ENCODE measurements around the gene CCDC51.
A peak's percentile ranks its signal among the peaks of the same experiment; 100 is the strongest.
"Not testable (repeated sequence)": the region's sequence is repeated elsewhere in the genome, so short reads cannot be mapped to it uniquely, and the experiment has no call there.

The CCDC51 gene, protein sequence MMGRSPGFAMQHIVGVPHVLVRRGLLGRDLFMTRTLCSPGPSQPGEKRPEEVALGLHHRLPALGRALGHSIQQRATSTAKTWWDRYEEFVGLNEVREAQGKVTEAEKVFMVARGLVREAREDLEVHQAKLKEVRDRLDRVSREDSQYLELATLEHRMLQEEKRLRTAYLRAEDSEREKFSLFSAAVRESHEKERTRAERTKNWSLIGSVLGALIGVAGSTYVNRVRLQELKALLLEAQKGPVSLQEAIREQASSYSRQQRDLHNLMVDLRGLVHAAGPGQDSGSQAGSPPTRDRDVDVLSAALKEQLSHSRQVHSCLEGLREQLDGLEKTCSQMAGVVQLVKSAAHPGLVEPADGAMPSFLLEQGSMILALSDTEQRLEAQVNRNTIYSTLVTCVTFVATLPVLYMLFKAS

DNA sequence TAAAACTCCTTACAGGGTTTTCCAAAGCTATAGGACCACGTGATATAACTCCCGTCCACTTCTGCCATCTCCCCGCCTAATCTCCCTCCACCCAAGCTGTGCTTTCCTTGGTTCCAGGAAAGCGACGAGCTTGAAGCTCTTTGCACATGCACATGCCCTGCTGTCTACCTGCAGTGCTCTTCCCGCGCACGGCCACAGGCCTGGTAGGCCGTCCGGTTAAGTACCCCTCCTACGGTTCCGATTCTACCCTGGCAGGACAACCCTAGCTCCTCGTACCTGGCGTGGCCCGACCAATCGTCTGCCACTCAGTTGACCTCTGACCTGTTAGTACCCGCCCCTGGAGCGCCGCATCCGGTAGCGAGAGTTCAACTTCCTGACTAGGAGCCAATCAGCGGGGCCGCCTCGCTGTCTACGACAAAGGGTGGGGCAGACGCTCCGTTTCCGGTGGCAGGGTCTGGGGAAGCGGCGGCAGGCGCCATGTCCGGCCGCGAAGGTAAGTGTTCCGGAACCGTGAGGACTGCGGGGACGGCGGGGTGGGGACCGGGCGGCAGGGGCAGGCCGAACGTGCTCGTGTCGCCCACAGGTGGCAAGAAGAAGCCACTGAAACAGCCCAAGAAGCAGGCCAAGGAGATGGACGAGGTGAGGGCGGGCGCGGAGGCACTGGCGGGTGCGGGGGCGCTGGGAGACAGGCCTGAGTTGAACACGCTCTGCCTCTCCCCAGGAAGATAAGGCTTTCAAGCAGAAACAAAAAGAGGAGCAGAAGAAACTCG, at the start of gene CCDC51, which contains the start of gene TMA7:
CCDC51 (minus strand) TSS at position 300 of the 770 bp plus-strand sequence. CDS start 4,991 bp downstream, outside the sequence.
TMA7 (plus strand) TSS at position 438 of the 770 bp plus-strand sequence; CDS start at position 478, 40 bp downstream.
- DNase-seq (ENCODE audit: low spot score): peak; percentile 99

DNA sequence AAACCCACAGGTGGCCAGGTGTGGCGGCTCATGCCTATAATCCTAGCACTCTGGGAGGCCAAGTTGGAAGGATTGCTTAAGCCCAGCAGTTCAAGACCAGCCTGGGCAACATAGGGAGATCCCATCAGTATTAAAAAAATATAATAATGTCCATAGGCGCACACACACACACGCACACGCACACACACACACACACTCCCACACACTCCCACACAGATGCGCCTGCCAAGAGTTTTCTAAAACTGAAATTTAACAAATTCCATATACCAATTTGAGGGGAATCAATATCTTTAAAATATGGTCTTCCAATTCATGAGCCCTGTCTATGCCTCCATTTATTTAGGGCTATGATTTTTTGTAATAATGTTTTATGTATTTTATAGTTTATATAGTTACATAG, 47.0 kb upstream of the CCDC51 start:
- no peak for DNase-seq (ENCODE audit: low spot score)

GRCh38 chr3:48482822-48483221, 42.9 kb upstream of the CCDC51 start:
- not testable (repeated sequence) for DNase-seq (ENCODE audit: low spot score)

DNA sequence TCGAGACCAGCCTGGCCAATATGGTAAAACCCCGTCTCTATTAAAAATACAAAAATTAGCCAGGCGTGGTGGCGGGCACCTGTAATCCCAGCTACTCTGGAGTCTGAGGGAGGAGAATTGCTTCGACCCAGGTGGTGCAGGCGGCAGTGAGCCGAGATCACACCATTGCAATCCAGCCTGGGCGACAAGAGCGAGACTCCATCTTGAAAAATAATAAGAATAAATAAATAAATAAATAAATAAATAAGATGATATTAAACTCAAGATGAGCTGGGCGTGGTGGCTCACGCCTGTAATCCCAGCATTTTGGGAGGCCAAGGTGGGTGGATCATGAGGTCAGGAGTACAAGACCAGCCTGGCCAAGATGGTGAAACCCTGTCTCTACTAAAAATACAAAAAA, 41.0 kb upstream of the CCDC51 start:
- DNase-seq (ENCODE audit: low spot score): not testable (repeated sequence)

DNA sequence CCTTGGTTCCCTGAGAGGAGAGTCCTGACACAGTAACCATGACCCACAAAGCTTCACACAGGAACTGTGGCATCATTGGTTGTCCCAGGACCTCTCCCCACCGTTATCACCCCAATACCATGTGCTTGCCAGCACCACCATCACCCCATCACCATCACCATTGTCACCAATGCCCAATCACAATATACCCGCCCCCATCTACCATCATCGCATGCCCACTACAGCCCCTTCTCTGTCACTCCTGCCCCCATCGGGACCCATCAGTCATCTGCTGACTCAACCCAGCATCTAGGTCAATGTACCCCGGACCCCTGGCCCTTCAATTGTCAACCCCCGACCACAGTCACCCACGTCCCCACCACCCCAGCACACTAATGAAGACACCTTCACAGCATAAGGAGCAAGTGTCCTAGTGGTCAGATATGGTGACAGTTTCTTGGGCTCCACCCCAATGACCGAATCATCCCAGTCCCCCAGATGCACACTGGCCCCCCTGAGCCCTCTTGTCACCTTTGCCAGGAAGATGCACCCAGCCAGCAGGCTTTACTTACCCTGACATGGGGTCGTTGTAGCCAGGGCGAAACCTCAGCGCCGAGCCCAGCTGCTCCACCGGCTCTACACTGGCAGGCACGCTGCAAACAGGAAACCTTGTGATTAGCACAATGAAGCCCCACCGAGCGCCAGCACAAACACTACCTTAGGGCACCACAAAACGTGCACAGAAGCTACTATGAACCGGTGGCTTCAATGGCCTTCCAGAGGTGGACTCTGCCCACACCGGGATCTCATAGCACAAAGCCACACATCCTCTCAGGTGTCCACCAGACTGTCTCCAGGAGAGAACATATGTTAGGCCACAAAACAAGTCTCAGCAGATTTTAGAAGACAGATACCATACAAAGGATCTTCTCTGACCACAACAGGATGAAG, 39.0 kb upstream of the CCDC51 start:
- DNase-seq (ENCODE audit: low spot score): no peak

DNA sequence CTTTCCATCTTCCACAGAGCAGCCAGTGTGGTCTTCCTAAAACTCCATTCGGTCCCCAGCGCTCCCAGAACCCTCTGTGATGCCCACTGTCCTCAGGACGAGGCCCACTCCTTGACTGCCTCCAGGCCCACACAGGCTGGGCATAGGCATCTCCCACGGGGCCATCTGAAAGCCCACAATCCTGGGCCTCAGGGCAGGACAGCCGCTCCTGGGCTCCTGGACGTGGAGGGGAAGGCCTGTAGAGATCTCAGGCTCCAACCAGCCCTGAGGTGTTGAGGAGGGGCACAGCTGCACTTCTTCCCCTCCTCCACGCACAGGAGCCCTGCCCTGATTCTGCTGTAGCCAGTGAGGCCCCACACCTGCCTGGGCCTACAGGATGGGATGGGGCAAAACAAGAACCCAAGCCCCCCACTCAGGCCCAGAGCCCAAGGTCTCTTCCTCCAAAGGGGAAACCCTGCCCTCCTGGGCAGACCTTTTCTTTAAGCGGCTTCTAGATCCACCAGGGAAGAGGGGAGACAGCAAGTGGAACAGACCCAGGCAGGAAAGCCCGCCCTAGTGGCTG, 38.1 kb upstream of the CCDC51 start:
- DNase-seq (ENCODE audit: low spot score): no peak

GRCh38 chr3:48476426-48477053, 36.6 kb upstream of the CCDC51 start:
- no peak for DNase-seq (ENCODE audit: low spot score)

DNA sequence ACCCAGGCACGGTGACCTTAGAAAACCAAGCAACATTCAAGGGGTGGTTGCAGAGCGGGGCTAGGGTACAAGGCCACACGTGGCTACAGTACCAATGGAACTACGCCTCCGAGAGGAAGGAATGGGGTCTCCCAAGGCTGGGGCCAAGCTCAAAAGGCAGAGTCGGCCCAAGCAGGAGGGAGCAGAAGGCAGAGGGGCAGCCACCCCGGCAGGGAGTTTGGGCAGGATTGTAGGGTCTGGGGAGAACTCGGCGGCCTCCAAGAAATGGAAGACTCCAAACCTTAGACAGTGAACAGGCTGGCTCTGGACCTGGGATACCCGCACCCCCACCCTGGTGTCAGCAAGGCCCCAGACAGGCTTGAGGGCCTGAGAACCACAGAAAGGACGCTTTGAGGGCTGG, 35.3 kb upstream of the CCDC51 start:
- DNase-seq (ENCODE audit: low spot score): no peak

- DNase-seq (ENCODE audit: low spot score): no peak
Measured at GRCh38 chr3:48474619-48475018, 34.7 kb upstream of the CCDC51 start.

DNA sequence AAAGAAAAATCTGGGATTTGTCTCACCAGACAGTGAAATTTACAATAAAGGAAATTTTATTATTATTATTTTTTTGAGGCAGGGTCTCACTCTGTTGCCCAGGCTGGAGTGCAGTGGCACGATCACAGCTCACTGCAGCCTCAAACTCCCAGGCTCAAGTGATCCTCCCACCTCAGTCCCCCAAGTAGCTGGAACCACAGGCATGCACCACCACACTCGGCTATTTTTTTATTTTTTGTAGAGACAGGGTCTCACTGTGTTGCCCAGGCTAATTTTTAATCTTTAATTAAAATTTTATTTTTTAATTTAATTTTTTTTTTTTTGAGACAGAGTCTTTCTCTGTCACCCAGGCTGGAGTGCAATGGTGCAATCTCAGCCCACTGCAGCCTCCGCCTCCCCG, 34.1 kb upstream of the CCDC51 start:
- DNase-seq (ENCODE audit: low spot score): not testable (repeated sequence)

GRCh38 chr3:48473617-48473952, 33.7 kb upstream of the CCDC51 start:
- DNase-seq (ENCODE audit: low spot score): no peak

DNA sequence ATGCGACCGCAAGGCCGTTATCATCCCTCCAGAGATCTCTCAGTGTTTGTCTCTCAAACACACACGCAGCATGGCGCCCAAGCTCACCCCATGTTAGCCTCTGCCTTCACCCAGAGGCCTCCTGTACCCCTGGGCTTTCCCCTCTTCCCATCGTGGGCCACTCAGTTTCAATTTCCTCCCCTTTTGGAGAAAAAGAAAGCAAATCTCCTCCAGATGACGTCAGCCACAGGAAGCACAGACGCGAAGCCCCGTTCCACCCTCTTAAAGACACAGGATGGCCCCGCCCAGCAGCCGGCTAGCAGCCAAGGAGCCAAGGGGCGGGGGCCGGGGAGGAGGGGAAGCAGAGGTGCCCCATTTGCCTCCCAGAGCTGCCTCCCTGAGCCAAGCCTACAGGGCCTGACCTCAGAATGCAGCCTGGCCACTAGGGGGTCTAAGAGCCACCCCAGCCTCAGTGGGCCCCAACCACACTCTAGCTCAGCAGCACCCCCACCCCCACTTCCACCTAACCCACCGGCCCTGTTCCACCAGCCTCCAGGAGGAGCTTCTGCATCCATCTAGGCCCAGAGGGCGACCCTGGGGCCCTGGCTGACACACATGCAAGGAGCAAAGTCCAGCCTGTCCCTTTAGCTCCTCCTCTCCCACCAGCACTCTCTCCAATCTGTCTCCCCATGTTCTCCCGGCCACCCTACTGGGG, 33.2 kb upstream of the CCDC51 start:
- DNase-seq (ENCODE audit: low spot score): peak; percentile 93

DNA sequence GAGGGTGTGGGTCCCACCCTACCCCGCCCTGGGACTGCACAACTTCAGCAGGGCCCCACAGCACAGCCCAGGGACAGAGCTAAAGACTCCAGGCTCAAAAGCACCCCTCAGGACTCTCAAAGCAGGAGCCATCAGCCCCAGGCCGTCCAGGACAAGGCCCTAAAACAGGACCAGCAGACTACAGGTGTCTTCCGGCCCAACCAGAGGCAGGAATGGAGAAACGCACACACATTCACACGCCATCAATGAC, 32.7 kb upstream of the CCDC51 start:
- no peak for DNase-seq (ENCODE audit: low spot score)

GRCh38 chr3:48470286-48470685, 30.4 kb upstream of the CCDC51 start:
- no peak for DNase-seq (ENCODE audit: low spot score)

DNA sequence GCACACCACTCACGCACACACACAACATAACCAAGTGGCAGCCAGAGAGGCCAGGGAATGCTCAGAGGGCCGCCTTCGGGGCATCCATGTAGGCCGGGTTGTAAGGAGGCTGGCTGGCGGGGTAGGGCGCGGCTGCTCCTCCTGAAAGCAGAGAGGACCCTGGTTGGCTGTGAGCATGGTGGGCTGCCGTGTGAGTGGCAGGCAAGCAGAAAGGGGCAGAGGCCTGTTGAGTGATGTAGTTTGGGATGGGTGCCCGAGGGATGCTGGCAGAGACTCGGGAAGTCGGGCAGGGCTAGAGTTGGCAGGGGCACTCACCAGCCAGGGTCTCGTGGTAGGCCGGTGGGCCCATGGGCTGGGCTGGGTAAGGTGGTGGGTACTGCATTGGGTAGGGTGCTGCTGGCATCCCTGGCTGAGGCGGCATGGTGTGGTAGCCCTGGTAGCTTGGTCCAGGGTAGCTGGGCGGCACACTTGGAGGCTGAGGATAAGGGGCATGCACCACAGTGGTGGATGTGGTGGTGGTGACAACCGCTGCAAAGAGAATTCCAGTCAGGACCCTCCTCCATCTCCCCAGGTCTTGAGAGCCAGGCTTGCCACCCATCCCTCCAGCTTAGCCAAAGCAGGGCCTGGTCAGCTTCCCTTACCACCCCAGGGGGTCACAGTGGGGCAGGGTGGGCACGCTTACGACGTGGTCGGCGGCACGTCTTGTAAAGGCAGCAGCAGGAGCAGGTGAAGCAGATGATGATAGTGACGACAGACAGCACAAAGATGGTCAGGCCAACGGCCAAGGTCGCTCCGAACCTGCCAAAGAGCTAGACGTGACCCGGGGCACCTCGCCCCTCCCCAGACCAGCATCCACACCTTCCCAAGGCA, 29.4 kb upstream of the CCDC51 start:
- no peak for DNase-seq (ENCODE audit: low spot score)

DNA sequence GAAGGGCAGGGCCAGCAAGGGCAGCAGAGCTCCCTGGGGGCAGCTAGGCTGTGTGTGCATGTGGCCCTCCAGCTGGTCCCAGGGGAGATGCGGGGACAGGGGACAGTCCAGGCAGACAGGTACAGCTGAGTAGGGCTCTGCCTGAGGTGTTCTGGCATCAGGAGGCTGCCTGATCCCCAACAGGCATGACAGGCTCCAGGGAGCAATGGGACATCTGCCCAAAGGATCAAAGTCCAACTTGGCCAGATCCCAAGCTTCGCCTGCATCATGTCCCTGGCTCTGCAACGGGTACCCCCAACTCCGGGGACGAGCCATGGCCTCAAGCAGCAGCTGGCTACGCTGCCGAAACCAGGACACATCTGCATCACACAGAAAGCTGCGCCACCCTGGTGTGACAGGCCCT, 28.4 kb upstream of the CCDC51 start:
- peak; percentile 27 for DNase-seq (ENCODE audit: low spot score)

DNA sequence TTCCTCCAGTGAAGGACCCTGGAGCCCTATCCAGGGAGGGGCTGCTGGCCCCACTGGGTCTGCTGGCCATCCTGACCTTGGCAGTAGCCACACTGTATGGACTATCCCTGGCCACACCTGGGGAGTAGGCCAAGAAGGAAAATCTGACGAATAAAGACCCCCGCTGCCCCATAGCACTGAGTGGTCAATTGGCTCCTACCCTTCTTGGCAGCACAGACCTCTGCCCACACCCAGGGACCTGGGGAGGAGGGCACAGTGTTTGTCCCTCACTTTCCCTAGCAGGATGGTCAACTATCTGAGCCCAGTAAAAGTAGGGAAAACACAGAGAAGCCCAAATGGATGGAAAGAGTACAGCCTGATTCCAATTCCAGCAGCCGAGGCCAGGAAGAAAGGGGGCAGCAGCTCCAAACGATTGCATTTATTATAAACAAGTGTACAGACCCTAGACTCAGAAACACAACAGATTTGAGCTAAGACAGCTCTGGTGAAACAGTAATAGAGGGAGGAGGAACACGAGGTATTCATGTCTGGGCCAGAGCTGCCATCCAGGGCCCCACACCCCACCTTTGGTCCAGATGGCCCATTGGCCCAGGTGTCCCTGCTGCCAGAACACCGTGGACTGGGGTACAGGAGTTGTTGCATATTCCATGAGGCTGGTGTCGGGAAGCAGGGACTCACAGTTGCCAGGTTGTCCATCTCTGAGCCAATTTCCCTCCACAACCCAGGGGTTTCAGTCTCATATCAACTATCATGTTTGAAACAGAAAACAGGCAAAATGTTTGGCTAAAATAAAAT, 27.8 kb upstream of the CCDC51 start:
- DNase-seq (ENCODE audit: low spot score): no peak

DNA sequence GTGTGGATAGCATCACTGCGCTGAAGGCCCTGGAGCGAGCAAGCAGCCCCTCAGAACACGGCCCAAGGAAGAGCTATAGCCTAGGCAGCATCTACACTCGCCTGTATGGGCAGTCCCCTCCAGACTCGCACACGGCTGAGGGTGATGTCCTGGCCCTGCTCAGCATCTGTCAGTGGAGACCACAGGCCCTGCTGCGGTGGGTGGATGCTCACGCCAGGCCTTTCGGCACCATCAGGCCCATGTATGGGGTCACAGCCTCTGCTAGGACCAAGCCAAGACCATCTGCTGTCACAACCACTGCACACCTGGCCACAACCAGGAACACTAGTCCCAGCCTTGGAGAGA, 27.2 kb upstream of the CCDC51 start:
- DNase-seq (ENCODE audit: low spot score): no peak

DNA sequence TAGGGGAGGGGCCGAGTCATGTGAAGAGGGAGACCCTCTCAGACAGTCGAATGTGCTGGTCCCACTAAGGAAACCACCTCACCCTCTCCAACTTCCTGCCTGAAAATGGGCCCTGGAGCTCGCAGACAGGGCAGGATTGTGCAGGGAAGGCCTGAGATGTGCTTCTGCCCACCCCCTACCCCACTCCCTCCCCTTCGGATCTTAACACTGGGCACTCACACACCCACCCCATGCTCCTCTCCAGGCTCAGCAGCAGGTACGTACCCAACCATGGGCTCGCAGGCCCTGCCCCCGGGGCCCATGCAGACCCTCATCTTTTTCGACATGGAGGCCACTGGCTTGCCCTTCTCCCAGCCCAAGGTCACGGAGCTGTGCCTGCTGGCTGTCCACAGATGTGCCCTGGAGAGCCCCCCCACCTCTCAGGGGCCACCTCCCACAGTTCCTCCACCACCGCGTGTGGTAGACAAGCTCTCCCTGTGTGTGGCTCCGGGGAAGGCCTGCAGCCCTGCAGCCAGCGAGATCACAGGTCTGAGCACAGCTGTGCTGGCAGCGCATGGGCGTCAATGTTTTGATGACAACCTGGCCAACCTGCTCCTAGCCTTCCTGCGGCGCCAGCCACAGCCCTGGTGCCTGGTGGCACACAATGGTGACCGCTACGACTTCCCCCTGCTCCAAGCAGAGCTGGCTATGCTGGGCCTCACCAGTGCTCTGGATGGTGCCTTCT, 26.6 kb upstream of the CCDC51 start:
- DNase-seq (ENCODE audit: low spot score): no peak

All from LoVo (cell line).